Activated naive CD4-positive, alpha-beta T cell treated with Interleukin-2 at 50 U/mL for 16 hours (primary cell): ENCODE measurements around the gene ZNF619.

Experiments
- DNase-seq: peaks from one replicate; pipeline ENCODE4 v3.0.0-alpha.2; 2020

Gene ZNF619

DNA sequence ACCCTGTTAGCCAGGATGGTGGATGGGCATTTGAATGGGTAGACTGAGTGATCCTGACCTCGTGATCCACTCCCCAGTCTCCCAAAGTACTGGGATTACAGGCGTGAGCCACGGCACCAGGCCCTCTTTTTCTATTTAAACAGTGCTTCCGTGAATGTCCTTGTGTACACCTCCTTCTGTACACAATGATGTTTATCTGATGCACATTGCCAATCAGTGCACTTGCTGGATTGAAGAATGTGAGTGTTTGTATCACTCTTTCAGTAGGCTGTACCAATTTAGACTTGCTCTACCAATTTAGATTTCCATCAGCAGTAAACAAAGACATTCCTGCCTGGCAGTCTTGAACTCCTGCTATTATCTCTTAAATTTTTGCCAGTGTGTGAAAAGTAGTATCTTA, 8.9 kb upstream of the ZNF619 start:
- DNase-seq, result no peak

DNA sequence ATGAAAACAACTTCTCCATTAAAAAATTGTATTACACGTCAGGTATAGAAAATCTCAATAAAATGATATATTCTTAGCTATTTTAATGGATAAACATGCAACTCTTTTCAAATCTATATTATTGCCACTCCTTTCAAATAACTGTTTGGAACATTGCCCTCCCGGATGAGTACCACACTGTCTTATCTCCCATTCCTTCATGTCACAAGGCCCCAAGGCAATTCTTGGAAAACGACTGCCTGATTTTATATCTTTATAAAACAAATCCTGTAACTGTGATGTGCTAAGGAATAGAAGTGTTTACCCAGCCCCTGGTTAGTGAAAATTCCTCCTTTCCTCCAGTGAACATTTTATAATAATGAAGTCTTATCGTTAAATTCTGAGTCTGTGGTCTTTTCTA, 6.2 kb upstream of the ZNF619 start:
- no peak for DNase-seq

DNA sequence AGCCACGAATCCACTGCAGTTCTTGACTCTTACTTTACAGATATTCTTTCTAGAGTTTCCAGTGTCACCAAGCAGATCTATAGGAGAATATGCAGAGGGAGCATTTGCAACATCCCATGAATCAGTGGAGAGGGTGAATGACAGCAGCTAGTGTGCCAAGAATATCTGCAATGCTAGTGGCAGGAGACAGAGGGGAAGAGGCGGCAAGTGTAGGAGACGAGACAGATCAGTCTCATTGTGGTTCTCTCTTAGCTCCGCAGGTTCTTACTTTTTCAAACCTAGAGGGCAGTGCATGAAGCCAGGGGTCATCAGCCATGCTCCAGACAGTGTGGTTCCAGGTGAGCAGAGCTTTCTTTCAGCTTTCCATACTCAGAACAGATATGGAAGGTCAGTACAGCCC, 744 bp downstream of the ZNF619 start:
- DNase-seq, result no peak

DNA sequence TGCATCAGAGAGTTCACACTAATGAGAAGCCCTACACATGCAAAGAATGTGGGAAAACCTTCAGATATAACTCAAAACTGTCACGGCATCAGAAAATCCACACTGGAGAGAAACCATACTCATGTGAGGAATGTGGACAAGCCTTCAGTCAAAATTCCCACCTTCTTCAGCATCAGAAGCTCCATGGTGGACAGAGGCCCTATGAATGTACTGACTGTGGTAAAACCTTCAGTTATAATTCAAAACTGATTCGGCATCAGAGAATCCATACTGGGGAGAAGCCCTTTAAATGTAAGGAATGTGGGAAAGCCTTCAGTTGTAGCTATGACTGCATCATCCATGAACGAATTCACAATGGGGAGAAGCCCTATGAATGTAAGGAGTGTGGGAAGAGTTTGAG, 10.2 kb downstream of the ZNF619 start:
- DNase-seq, result no peak

DNA sequence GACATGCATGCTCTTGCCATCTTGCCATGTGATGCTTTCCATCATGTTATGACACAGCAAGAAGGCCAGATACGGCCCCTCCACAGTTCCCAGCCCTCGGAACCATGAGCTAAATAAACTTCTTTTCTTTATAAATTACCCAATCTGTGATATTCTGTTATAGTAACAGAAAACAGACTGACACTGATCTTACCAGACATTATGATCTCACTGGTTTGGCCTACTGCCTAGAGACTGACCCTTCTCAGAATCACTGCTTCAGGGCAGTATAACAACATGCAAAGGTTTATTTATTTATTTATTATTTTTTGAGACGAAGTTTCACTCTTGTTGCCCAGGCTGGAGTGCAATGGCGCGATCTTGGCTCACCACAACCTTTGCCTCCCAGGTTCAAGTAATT, 14.0 kb downstream of the ZNF619 start:
- DNase-seq, result no peak

DNA sequence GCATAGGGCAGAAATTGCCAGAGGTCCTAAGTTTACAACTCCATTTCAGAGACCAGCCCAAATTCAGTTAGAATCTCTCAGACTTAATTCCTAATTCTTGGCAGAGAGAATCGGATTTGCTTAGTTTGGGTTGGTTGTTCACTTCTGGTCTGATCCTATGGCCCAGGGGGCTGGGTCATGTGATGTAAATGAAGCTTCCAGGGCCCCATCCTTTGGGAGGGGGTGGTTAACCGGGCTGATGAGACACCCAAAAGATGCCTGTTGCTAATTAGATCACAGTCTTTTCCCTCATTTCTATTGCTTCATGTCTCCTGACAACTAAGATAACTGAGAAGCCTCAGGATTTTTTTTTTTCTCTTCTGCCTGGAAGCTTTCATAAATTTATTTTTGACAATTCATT, 17.8 kb downstream of the ZNF619 start:
- no peak for DNase-seq

DNA sequence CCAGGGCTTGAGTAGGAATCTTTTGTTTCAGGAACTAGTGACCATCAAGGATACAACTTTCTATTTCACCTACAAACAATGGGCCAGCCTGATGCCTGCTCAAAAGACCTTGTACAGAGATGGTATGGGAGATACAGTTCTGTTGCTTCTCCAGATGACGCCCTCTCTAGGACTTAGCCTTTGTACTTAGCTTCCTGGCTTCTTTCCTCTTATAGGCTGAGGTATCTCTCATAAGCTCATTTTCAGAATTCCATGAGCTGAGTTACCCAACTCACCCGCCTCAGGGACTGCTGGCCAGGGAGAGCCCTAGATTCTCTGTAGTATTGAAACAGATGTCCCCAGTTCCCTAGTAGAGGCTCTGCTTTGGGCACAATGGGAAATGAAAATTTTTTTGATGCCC, 20.4 kb downstream of the ZNF619 start:
- DNase-seq, result no peak

DNA sequence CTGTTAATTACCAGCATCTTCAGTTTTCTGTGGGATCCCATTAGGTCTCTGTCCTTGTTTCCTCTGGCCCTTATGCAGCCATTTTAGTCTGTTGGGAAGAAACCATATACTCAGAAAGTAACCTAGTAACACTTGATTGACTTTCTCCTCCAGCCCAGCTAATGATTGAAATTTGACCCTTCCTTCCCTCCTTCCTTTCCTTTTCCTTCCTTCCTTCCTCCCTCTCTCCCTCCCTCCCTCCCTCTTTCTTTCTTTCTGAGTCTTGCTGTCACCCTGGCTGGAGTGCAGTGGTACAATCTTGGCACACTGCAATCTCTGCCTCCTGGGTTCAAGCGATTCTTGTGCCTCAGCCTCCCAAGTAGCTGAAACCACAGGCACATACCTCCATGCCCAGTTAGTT, 23.0 kb downstream of the ZNF619 start:
- DNase-seq, result no peak

DNA sequence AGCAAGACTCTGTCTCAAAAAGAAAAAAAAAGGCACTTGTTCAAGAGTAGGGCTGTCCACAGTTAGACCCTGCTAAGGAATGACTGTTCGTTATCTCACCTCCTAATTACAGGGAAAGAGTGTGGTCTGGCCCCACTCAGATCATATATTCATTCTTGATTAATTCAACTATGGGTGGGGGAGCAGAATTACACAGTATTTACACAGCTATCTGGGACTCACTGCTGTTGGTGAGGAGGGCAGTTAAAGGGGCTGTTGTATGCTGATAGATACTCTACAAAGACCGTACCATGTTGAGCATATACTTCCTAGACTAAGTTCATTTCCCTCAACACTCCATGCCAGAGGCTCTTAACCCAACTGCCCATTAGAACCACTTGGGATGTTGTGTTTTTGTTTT, 25.1 kb downstream of the ZNF619 start:
- DNase-seq, result no peak

DNA sequence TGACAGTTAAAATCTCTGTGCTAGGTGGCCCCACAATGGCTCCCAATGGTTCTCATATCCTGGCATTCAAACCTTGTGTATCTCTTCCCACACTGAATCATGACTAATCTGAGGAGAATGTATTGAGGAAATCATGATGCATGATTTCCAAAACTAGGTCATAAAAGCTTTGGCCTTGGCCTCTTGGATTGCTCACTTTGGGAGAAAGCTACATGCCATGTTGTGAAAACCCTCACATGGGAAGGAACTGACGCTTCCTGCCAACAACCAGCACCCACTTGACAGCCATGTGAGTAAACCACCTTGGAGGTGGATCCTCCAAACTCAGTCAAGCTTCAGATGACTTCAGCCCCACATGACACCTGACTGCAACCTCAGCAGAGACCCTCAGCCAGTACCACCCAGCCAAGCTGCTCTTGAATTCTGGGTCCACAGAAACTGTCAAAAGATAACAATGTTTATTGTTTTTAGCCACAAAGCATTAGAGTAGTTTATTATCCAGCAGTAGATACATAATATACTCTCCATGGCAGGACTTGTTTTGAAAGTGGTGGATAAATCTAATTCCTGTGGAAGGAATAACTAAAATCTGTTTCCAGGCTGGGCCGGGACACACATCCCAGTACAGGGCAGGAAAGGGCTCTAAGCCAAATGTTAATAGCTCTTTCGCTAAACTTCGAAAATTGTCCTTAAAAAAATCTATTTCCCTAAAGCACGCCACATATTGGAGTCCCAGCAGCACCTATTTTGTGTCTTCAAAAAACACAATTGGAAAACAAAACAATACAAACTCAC, 27.9 kb downstream of the ZNF619 start:
- DNase-seq, result no peak

DNA sequence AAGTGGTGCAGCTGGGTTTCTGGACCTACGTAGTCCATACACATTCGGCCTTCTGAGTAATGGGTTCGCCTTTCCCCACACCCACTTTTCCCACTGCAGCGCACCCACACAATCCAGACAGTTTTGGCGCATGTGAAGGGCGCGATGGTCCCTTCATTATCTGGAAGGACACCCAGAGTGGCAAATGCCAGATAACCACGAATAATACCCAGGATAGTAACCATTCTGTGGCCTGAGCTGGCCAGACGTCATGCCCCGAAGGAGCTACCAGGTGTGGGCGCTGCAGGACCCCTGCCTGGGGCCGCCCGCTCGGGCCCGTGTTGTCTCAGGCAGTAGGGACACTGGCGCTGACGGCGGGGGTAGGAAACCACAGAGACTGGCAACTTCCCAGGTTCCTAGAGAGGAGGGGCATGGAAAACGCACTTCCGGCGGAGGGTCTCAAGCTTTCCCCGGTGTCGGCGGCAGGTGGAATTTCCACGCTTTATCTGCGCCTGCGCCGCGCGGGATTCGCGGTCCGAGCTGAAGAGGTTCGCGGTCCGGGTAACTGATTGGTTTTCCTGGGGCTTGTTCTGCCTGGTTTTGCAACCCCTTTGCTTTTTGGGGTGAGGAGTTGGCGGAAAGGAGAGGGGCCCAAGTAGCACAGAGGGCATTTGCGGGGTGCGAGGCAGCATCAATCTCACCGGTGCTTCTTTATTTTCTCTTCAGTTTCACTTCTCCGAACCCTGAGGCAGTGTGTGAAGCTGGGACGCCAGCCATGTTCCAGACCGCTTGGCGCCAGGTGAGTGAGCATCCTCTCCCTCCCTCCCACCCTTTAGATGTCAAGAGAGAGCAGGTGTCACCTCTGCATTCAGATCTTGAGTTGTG, 28.9 kb downstream of the ZNF619 start, which contains the start of gene ZNF620:
TSS of gene ZNF620 (plus strand) at position 441 of the 864 bp plus-strand sequence. CDS start at position 755, 314 bp downstream.
- peak; percentile 42 for DNase-seq

DNA sequence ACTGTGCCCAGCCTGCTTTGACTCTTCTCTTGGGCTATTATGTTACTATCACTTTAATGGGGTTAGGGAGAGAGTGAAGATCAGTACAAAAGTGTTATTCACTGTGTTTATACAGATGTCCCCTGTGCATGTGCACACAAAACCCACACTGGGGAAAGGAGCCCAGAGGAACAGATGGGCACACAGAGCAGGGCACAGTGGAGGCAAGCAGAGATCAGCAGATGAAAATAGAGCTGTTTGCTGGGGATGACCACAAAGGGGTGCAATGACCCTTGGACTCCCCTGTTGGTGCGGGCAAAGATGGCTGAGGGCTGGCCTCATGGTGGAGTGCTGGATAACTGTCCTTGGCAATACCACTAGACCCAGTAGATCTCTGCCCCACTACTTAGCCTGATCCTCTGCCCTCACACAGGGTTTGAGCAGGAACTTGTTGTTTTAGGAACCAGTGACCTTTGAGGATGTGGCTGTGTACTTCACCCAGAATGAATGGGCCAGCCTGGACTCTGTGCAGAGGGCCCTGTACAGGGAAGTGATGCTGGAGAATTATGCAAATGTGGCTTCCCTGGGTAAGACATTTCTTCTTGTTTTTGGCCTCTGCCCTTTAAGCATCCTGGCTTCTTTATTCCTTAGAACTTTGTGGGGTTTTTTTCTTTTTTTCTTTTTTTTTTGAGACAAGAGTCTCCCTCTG, 34.3 kb downstream of the ZNF619 start:
- no peak for DNase-seq

DNA sequence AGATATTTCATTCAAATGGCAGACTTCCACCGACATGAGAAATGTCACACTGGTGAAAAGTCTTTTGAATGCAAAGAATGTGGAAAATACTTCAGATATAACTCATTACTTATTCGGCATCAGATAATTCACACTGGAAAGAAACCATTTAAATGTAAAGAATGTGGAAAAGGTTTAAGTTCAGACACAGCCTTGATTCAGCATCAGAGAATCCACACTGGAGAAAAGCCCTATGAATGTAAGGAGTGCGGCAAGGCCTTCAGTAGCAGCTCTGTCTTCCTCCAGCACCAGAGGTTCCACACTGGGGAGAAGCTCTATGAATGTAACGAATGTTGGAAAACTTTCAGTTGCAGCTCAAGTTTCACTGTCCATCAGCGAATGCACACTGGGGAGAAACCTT, 39.3 kb downstream of the ZNF619 start:
- DNase-seq, result no peak

DNA sequence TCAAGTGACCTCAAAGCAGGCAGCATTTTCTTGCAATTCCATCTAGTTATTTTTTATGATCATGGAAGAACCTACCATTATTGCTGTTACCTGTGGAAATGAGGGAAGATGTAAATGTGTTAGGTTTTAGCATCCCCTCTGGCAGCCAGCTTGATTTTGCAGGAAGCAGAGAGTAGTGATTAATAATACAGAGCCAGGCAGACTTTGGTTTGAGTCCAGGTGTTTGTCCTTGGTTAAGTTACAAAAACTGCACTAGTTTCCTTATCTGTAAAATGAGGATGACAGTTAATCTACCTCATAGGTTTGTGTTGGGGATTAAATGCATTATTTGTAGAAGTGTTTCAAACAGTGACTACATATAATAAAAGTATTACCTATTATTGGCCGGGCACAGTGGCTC, 41.1 kb downstream of the ZNF619 start:
- DNase-seq, result no peak

DNA sequence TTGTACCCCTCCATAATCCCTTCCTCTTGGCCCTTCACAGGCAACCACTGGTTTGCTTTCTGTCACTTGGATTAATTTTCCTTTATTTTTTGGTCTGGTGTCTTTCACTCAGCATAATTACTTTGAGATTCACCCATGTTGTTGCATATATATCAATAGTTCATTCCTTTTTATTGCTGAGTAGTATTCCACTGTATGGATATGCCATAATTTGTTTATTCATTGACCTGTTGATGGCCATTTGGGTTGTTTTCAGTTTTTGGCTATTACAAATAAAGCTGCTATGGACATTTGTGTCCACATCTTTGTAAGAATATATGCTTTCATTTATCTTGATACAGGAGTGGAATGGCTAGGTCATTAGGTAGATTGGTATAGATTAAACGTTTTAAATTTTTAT, 41.9 kb downstream of the ZNF619 start:
- no peak for DNase-seq

DNA sequence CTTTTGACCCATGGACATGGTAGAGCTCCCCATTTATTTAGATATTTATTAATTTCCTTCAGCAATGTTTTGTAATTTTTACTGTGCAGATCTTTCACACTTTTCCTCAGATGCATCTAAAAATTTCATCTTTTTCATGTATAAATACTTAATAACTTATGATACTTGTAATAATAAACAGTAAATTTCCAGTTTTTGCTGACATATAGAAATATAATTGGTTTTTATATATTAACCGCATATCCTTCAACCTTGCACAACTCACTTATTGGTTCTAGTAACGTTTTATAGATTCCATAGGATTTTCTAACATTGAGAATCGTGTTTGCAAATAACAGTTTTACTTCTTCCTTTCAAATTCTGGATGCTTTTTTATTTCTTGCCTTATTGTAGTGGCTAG, 44.3 kb downstream of the ZNF619 start:
- DNase-seq, result no peak

DNA sequence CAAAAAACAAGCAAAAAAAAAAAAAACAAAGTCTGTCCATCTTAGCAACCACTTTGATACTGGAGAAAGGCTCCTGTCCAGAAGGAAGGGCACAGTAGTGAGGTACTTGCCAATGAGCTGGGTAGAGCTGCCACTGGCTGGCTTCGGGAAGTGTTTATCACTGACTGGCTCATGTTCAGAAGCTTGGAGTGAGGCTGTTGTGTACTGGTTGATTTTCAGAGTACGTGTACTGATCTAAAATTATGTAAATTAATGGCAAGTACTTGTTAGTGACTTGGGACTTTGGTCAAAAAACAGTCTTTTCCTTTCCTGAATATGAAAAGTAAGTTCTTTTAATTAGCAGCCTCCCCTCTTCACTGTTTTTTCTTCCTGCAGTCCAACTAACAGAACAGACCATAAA, 46.9 kb downstream of the ZNF619 start:
- no peak for DNase-seq

DNA sequence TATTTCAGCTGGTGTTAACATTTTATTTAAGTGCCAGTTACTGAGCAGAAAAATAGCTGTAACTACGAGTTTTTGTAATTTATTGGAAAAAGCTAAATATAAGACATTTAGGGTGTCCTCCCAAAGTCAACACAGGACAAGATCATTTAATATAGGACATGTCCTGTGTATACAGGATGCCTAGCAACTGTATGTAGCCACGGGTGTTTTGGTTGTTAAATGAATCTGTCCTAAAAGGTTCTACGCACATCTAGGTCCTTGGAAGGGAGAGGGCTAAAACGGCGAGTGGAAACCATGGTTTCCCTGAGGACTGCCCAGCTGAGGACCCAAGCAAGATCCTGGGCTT, 47.3 kb downstream of the ZNF619 start:
- no peak for DNase-seq

DNA sequence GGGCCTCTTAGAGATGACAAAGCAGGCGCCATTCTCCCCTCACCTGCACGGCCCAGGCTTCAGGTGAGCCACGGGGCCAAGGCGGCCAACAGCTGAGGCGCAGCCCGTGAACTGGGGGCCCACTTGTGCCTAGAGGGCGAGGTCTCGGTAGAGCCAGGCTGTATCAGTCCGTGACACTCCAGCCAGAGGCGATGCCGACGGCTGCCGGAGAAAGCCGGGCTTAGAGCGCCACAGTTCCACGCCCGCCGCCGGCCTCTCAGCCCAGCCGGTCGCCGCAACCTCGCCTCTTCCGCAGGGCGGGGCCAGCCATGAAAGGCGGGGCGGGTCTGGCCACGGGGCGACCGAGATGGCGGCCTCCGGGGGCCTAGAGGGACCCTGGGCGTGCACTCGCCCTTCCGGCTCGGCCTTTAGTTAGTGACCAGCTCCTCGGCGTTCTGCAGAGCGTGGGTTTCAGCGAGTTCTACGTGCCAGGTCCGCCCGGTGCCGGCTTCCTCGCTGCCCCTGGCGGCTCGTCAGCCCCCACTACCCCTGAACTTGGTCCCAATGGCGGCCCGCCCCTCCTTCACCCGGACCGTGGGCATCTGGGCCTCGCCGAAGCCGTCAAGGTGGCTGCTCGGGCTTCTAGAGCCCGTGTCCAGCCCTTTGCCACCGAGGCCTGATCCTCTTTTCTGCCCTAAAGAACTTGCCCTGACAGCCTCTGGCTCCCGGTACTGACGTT, 47.8 kb downstream of the ZNF619 start, which contains the start of gene ZNF621:
TSS of gene ZNF621 (plus strand) at position 393 of the 718 bp plus-strand sequence. CDS start 881 bp downstream, outside the sequence.
- peak; percentile 86 for DNase-seq

DNA sequence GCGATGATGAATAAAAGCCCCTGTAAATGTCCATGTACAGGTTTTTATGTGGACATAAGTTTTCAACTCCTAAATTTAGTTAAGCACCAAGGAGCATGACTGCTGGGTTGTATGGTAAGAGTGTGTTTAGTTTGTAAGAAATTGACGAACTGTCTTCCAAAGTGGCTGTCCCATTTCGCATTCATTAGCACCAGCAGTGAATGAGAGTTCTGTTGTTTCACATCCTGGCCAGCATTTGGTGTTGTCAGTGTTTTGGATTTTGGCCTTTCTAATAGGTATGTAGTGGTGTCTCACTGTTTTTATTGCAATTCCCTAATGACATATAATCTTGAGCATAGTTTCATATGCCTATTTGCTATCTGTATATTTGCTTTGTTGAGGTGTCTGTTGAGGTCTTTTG, 51.5 kb downstream of the ZNF619 start:
- DNase-seq, result no peak

DNA sequence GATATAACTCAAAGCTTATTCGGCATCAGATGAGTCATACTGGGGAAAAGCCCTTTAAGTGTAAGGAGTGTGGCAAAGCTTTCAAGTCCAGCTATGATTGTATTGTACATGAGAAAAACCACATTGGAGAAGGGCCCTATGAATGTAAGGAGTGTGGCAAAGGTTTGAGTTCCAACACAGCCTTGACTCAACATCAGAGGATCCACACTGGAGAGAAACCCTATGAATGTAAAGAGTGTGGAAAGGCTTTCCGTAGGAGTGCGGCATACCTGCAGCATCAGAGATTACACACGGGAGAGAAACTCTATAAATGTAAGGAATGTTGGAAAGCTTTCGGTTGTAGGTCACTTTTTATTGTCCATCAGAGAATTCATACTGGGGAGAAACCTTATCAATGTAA, 55.3 kb downstream of the ZNF619 start:
- no peak for DNase-seq

DNA sequence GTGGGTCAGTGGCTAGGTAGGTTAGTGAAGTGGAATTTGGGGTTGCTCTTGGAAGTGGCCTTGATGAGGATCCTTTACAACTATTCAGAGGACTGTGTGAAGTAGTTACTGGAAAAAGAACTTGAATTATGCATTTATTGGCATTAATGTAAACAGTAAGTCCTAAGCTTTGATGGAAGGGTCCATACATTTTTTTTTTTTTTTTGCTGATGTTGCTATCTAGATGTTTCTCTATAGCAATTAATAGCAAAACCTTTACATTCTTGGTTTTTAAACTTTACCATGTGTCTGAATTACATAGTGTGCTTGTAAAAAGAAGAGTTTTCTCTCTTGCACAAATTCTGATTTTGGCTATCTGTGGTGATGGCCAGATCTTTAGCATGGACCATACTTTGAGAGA, 57.4 kb downstream of the ZNF619 start:
- no peak for DNase-seq
